GM10266 (cell line): ENCODE data around the gene RECQL5.

Experiments used
- DNase-seq: peaks from one replicate; pipeline ENCODE4 v3.0.0; 2012; ENCODE audit errors: extremely low spot score
- TF ChIP-seq, protein P1 (sequence below): IDR thresholded peaks from 2 replicates; pipeline ENCODE4 v1.5.1; 2012; ENCODE audit warnings: mild to moderate bottlenecking, low read depth; ENCODE audit not compliant: control insufficient read depth, insufficient read depth; ENCODE audit errors: missing control alignments

Gene RECQL5

DNA sequence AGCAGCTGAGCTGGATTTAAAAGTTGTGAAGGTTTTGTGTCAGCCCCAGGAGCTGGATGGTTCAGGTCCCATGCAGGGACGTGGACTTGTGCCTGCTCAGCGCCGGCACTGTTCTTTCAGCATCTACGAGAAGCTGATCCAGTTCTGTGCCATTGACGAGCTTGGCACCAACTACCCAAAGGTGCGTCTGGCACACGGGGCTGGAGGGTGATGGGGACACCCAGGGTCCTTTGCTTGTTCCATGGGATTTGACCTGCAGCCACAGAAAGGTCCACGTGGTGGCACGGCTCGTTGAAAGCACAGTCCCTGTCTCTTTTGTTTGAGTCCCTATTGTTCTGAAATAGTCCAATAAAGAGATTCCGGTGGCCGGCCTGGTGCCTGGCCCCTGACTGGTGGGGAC, 36.2 kb upstream of the RECQL5 start:
- TF ChIP-seq, protein P1, sequence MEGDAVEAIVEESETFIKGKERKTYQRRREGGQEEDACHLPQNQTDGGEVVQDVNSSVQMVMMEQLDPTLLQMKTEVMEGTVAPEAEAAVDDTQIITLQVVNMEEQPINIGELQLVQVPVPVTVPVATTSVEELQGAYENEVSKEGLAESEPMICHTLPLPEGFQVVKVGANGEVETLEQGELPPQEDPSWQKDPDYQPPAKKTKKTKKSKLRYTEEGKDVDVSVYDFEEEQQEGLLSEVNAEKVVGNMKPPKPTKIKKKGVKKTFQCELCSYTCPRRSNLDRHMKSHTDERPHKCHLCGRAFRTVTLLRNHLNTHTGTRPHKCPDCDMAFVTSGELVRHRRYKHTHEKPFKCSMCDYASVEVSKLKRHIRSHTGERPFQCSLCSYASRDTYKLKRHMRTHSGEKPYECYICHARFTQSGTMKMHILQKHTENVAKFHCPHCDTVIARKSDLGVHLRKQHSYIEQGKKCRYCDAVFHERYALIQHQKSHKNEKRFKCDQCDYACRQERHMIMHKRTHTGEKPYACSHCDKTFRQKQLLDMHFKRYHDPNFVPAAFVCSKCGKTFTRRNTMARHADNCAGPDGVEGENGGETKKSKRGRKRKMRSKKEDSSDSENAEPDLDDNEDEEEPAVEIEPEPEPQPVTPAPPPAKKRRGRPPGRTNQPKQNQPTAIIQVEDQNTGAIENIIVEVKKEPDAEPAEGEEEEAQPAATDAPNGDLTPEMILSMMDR = no peak
- no peak for DNase-seq

DNA sequence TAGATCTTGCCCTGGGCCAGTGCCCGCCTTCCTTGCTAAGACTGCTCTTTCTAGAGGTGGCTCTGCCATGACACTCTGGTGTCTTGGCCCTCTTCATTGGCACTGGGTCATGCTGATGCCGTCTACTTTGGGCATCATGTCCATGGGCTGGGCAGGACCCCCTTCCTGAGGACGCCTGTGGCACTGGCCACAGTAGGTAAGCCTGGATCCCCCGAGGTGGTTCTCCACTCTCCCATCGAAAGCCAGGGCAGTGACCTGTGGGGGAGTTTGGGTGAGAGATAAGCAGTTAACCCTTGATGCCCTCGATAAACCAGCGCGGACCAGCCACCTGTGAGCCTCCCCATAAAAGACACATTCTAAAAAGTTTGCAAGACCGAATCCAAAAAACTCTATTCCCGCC, 34.3 kb upstream of the RECQL5 start:
- TF ChIP-seq, protein P1 = no peak
- no peak for DNase-seq

DNA sequence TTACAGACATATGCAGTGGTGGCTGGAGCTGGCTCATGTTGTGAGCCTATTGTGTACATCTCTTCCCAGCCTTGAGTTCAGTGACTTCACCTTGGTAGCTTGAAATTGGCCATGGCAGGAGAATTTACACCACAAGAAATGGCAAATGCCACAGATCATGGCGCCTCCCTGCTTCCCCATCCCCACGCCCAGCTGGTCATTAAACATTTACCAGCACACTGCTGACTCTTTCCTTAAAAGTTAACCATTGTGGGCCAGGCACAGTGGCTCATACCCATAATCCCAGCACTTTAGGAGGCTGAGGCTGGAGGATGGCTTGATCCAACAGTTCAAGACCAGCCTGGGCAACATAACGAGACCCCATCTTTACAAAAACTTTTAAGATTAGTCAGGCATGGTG, 31.7 kb upstream of the RECQL5 start:
- TF ChIP-seq, protein P1 = no peak
- no peak for DNase-seq

- DNase-seq = no peak
- TF ChIP-seq, protein P1 = no peak
Measured at GRCh38 chr17:75697651-75698291, 30.8 kb upstream of the RECQL5 start.

GRCh38 chr17:75695830-75696271, 28.9 kb upstream of the RECQL5 start:
- TF ChIP-seq, protein P1 = no peak
- DNase-seq = no peak

GRCh38 chr17:75695141-75695829, 28.3 kb upstream of the RECQL5 start:
- no peak for DNase-seq
- TF ChIP-seq, protein P1 = no peak

DNA sequence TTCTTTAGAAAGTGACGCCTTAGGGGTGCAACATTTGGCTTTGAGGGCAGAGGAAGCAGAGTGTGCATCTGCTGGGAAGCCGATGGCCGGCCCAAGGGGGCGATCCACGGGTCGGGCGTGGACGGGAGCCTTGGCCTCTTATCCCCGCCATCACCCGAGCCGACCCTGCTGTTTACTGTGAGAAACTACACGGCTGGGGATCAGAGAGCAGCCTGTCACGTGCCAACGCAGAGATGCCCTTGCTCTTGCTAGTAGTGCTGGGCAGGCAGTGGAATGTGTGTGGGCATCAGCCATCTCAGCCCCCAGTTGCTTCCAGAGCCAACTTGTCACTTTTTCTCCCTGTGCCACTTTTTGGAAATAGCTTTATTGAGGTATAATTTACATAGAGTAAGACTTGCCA, 27.6 kb upstream of the RECQL5 start:
- DNase-seq = no peak
- TF ChIP-seq, protein P1 = no peak
